Spleen (tissue), 11 donors: ENCODE data around the gene KMT2A. TPM values are rescaled to one million over a fixed set of nuclear protein-coding genes. Genes with fewer than 3 reads are reported as not detected.

Experiments
- DNase-seq: peaks from one replicate; pipeline ENCODE4 v3.0.0-alpha.2; 2020
- H3K27ac ChIP-seq, 8 donors: fragments of 200-600 bp; sonication (generic) in 7 of 8; 1 replicate in 4 of 8; 2 replicates in 4 of 8; pipeline versions ENCODE4 v1.5.0 to v1.8.0; 2016 to 2021; ENCODE audit warnings: inconsistent platforms in 4 of 8, mild to moderate bottlenecking in 4 of 8, moderate library complexity in 1 of 8
- H3K27me3 ChIP-seq, 7 donors: fragments of 200-600 bp; sonication (generic) in 6 of 7; replicated peaks in 1 of 7; 1 replicate in 4 of 7; 2 replicates in 3 of 7; pipeline versions ENCODE4 v1.5.0 to v1.8.0; 2016 to 2021; ENCODE audit warnings: inconsistent platforms in 3 of 7, mild to moderate bottlenecking in 1 of 7
- H3K36me3 ChIP-seq, 6 donors: fragments of 200-600 bp; sonication (generic) in 5 of 6; 1 replicate in 4 of 6; 2 replicates in 2 of 6; pipeline versions ENCODE4 v1.5.0 to v1.8.0; 2016 to 2021; ENCODE audit warnings: inconsistent platforms in 2 of 6
- H3K4me1 ChIP-seq, 6 donors: fragments of 200-600 bp; sonication (generic) in 5 of 6; 1 replicate in 3 of 6; 2 replicates in 3 of 6; pipeline versions ENCODE4 v1.5.0 to v1.8.0; 2016 to 2021; ENCODE audit warnings: inconsistent platforms in 3 of 6
- H3K4me3 ChIP-seq, 8 donors: fragments of 200-600 bp; sonication (generic) in 7 of 8; 1 replicate in 4 of 8; 2 replicates in 4 of 8; pipeline versions ENCODE4 v1.5.0 to v1.8.0; 2016 to 2021; ENCODE audit warnings: inconsistent platforms in 4 of 8, mild to moderate bottlenecking in 4 of 8, moderate library complexity in 2 of 8
- H3K9me3 ChIP-seq, 8 donors: fragments of 200-600 bp; sonication (generic) in 7 of 8; 1 replicate in 4 of 8; 2 replicates in 4 of 8; pipeline versions ENCODE4 v1.5.0 to v1.8.0; 2016 to 2021; ENCODE audit warnings: inconsistent platforms in 4 of 8
- CTCF ChIP-seq, 11 experiments: fragments of 200-600 bp in 7 of 11; fragments of 450-650 bp in 4 of 11; sonication (generic) in 4 of 11; IDR thresholded peaks in 8 of 11; conservative IDR thresholded peaks in 3 of 11; 1 replicate in 7 of 11; 2 replicates in 4 of 11; pipeline versions ENCODE4 v1.4.0 to v1.8.0; 2016 to 2021; ENCODE audit warnings: antibody characterized with exemption in 11 of 11, inconsistent platforms in 4 of 11, mild to moderate bottlenecking in 1 of 11
- POLR2A ChIP-seq, 3 donors: fragments of 450-650 bp; IDR thresholded peaks; one replicate each; pipeline ENCODE4 v1.5.1; 2017; ENCODE audit warnings: antibody characterized with exemption in 3 of 3, mild to moderate bottlenecking in 1 of 3
- POLR2AphosphoS5 ChIP-seq, 3 donors: sonication (generic); formaldehyde crosslinking; IDR thresholded peaks; one replicate each; pipeline ENCODE4 v1.5.1; 2017; ENCODE audit warnings: antibody characterized with exemption in 3 of 3
- WGBS, 5 donors: extraction: QIAGEN DNeasy Blood & Tissue Kit in 3 of 5; methylation state at CpG; one replicate each; pipeline versions ENCODE4 v1.1.5 to v1.1.7; 2013 to 2018; 5-methylcytosine and 5-hydroxymethylcytosine counted together
- intact Hi-C: fragments of 100-400 bp; cut with DNase I; formaldehyde crosslinking; loops from one replicate; pipeline ENCODE4 v1.15.0; 2023; ENCODE audit warnings: low total_unique reads
- polyA plus RNA-seq, 3 donors: library from polyadenylated mRNA; stranded (reverse); fragments of 200-250 nt; gene quantifications; one replicate each; pipeline ENCODE4 v1.2.1, GENCODE V29; 2013
- total RNA-seq, 7 donors: library from RNA; depleted of rRNA in 3 of 7; stranded (reverse); fragments of >200 nt in 3 of 7; fragmentation: NEBNext Ultra II Directional in 4 of 7; extraction: Animal tissue kit (Norgen Biotek cat#: 25700) in 4 of 7; gene quantifications; one replicate each; pipeline versions ENCODE4 v1.1.0 to v1.2.1, GENCODE V29; 2016 to 2021
- donor health status: healthy with polysubstance abuse.
- donor health status: DM: no; HTN: no; CAD: no; lungs with moderate emphysema.
- donor health status: DM: no; HTN: no; CAD: no.
- donor health status: Bipolar disorder and iron deficiency.
- donor health status: healthy.
- donor health status: DM: no; HTN: no; CAD: no.
- donor health status: DM: yes; HTN: yes; CAD: no.

The KMT2A gene
- total and polyA plus RNA-seq, 10 donors: 5.9 to 134 (median 103) TPM

- TF ChIP-seq CTCF (IDR thresholded peaks at IDR 0.05 in 8 of 11, conservative IDR thresholded peaks at IDR 0.05 in 3 of 11) (no peak), POLR2A (IDR thresholded peaks at IDR 0.05) (no peak), POLR2AphosphoS5 (IDR thresholded peaks at IDR 0.05) (no peak)
- H3K4me1 ChIP-seq: no peaks in the 10 kb centered on the region
- no peak overlapping the region for H3K27ac ChIP-seq
- no peak overlapping the region for H3K4me3 ChIP-seq
- peaks cover 0 to 95% (median 60%) of the 10 kb centered on the region in 6 donors for H3K36me3 ChIP-seq
- no peaks in the 10 kb centered on the region for H3K9me3 ChIP-seq
- DNase-seq: no peak
- WGBS, 5 donors: 91 to 99% (median 93%) methylated on average over 4 of the region's 4 CpGs
- intact Hi-C loops: no loop called here
- no peaks in the 10 kb centered on the region for H3K27me3 ChIP-seq
These were observed 116.0 kb downstream of the KMT2A start for GRCh38 chr11:118552341-118552740.

GRCh38 chr11:118560806-118561205 lies 124.5 kb downstream of the KMT2A start:
- no peak overlapping the region for H3K4me3 ChIP-seq
- peaks cover 0 to 65% (median 35%) of the 10 kb centered on the region in 6 donors for H3K36me3 ChIP-seq
- WGBS, 5 donors: 87 to 98% (median 96%) methylated on average over 4 of the region's 4 CpGs
- H3K4me1 ChIP-seq: peaks cover 0 to 18% (median 11%) of the 10 kb centered on the region in 6 donors
- no peak for DNase-seq
- no peak overlapping the region for H3K27ac ChIP-seq
- no peaks in the 10 kb centered on the region for H3K9me3 ChIP-seq
- intact Hi-C loops: no loop called here
- TF ChIP-seq POLR2AphosphoS5 (IDR thresholded peaks at IDR 0.05) (no peak), CTCF (IDR thresholded peaks at IDR 0.05 in 8 of 11, conservative IDR thresholded peaks at IDR 0.05 in 3 of 11) (no peak), POLR2A (IDR thresholded peaks at IDR 0.05) (no peak)
- H3K27me3 ChIP-seq: no peaks in the 10 kb centered on the region

GRCh38 chr11:118565051-118565450 lies 128.8 kb downstream of the KMT2A start:
- H3K36me3 ChIP-seq: peaks cover 0 to 22% (median under 1%) of the 10 kb centered on the region in 6 donors
- WGBS, 5 donors: 61 to 65% (median 64%) methylated on average over 5 of the region's 5 CpGs
- intact Hi-C loops: no loop called here
- DNase-seq: no peak
- H3K4me3 ChIP-seq: peak overlapping the region in 6 of 8 donors; percentile 5 to 81 (median 54)
- TF ChIP-seq POLR2A (IDR thresholded peaks at IDR 0.05) (no peak), POLR2AphosphoS5 (IDR thresholded peaks at IDR 0.05) (no peak)
- H3K27ac ChIP-seq: peak overlapping the region in 2 of 8 donors; percentile 74 to 78
- peaks cover 0 to 26% (median 15%) of the 10 kb centered on the region in 6 donors for H3K4me1 ChIP-seq
- no peaks in the 10 kb centered on the region for H3K27me3 ChIP-seq
- no peaks in the 10 kb centered on the region for H3K9me3 ChIP-seq

- Histone ChIP-seq H3K36me3 (peaks cover 0 to 1% (median 0%) of the 10 kb centered on the region in 6 donors), H3K27ac (no peak overlapping the region), H3K4me1 (peaks cover 13 to 49% (median 37%) of the 10 kb centered on the region in 6 donors), H3K4me3 (no peak overlapping the region), H3K9me3 (no peaks in the 10 kb centered on the region), H3K27me3 (no peaks in the 10 kb centered on the region)
- intact Hi-C loops: no loop called here
- TF ChIP-seq POLR2A (IDR thresholded peaks at IDR 0.05) (no peak), POLR2AphosphoS5 (IDR thresholded peaks at IDR 0.05) (no peak), CTCF (IDR thresholded peaks at IDR 0.05 in 8 of 11, conservative IDR thresholded peaks at IDR 0.05 in 3 of 11) (no peak)
- DNase-seq: no peak
- 68 to 98% (median 87%) methylated on average over 2 of the region's 2 CpGs for WGBS, 5 donors
These were observed 133.4 kb downstream of the KMT2A start for GRCh38 chr11:118569670-118570069.
